HCT116 (cell line): ENCODE measurements around the gene TMEM182. TPM values are rescaled to one million over a fixed set of nuclear protein-coding genes. Genes with fewer than 3 reads are reported as not detected.

Source experiments
- ATAC-seq: fragments of 200-7000 bp; cut with Tn5 transposase; 2 replicates; pipeline ENCODE4 v1.9.1; 2020; ENCODE audit warnings: mild to moderate bottlenecking, moderate library complexity
- BruUV-seq: library from RNA; stranded (reverse); fragments of 400-500 nt; replicated peaks from 2 replicates; lab custom pipeline; 2021; lab: Mats Ljungman, UMichigan
- CTCF ChIA-PET: fragments of 300-600 bp; sonication (Branson Sonifier 250); formaldehyde crosslinking; loops from one replicate; lab custom pipeline; 2021; ENCODE audit warnings: antibody characterized with exemption; lab: Charles Lee
- POLR2A ChIA-PET: fragments of 300-600, 350-600 bp; sonication (Branson Sonifier 250); formaldehyde crosslinking; loops from one replicate; lab custom pipeline; 2021; ENCODE audit warnings: antibody characterized with exemption; lab: Charles Lee
- RAD21 ChIA-PET, 2 experiments: fragments of 300-600 bp; sonication (Branson Sonifier 250); formaldehyde crosslinking; loops; one replicate each; lab custom pipeline; 2023; ENCODE audit warnings: low total read pairs in 2 of 2; ENCODE audit not compliant: uncharacterized antibody in 2 of 2, unreplicated experiment in 2 of 2, low non-redundant PET in 1 of 2; lab: Charles Lee
- DNase-seq: peaks from one replicate; pipeline ENCODE4 v3.0.0-alpha.2; 2010; ENCODE audit warnings: low read depth, low spot score
- H2AFZ ChIP-seq: fragments of 200-600 bp; shearing (Covaris generic), sonication (generic); 2 replicates; pipeline ENCODE4 v1.6.1; 2017; ENCODE audit warnings: low read depth, mixed run types, mixed read lengths, antibody characterized with exemption, low read length; ENCODE audit not compliant: poor library complexity, severe bottlenecking
- H3K27ac ChIP-seq: 2 replicates; pipeline ENCODE4 v1.5.1; 2012; ENCODE audit warnings: low read depth, low read length
- H3K27me3 ChIP-seq: fragments of 200-600 bp; sonication (generic); 2 replicates; pipeline ENCODE4 v1.6.1; 2016; ENCODE audit warnings: mixed run types, low read length, mixed read lengths; ENCODE audit not compliant: insufficient read depth
- H3K36me3 ChIP-seq, 2 experiments: fragments of 200-500 bp in 1 of 2; fragments of 200-600 bp in 1 of 2; sonication (Bioruptor generic) in 1 of 2; sonication (generic) in 1 of 2; 2 replicates each; pipeline versions ENCODE4 v1.5.1 to v1.6.1; 2014 to 2016; ENCODE audit warnings: low read length in 2 of 2, inconsistent platforms in 1 of 2, mixed read lengths in 1 of 2, mixed run types in 1 of 2; ENCODE audit not compliant: insufficient read depth in 2 of 2, control insufficient read depth in 1 of 2
- H3K4me1 ChIP-seq, 2 experiments: fragments of 200-600 bp in 1 of 2; sonication (generic) in 1 of 2; 2 replicates each; pipeline versions ENCODE4 v1.5.1 to v1.6.1; 2012 to 2017; ENCODE audit warnings: low read length in 2 of 2, inconsistent platforms in 1 of 2, mild to moderate bottlenecking in 1 of 2, mixed read lengths in 1 of 2, mixed run types in 1 of 2, moderate library complexity in 1 of 2; ENCODE audit not compliant: insufficient read depth in 2 of 2, control insufficient read depth in 1 of 2
- H3K4me2 ChIP-seq: fragments of 200-600 bp; sonication (generic); 2 replicates; pipeline ENCODE4 v1.6.1; 2017; ENCODE audit warnings: mixed run types, low read length, mixed read lengths
- H3K4me3 ChIP-seq, 2 experiments: fragments of 200-600 bp in 1 of 2; sonication (generic) in 1 of 2; replicated peaks in 1 of 2; 2 replicates each; pipeline ENCODE4 v1.5.1; 2011 to 2016; ENCODE audit warnings: low read length in 2 of 2, control low read depth in 1 of 2, low read depth in 1 of 2, mild to moderate bottlenecking in 1 of 2, mixed read lengths in 1 of 2, mixed run types in 1 of 2
- H3K79me2 ChIP-seq: fragments of 200-600 bp; sonication (generic); 2 replicates; pipeline ENCODE4 v1.6.1; 2017; ENCODE audit warnings: mild to moderate bottlenecking, mixed run types, low read length, moderate library complexity, mixed read lengths; ENCODE audit not compliant: insufficient read depth
- H3K9ac ChIP-seq: fragments of 200-600 bp; sonication (generic); 2 replicates; pipeline ENCODE4 v1.6.1; 2016; ENCODE audit warnings: low read length, mixed read lengths
- H3K9me2 ChIP-seq: fragments of 200-600 bp; sonication (generic), shearing (Covaris generic); 2 replicates; pipeline ENCODE4 v1.6.1; 2017; ENCODE audit warnings: mixed run types, mild to moderate bottlenecking, moderate library complexity; ENCODE audit not compliant: insufficient read depth
- H3K9me3 ChIP-seq, 2 experiments: fragments of 200-500 bp in 1 of 2; fragments of 200-600 bp in 1 of 2; sonication (Bioruptor generic) in 1 of 2; sonication (generic) in 1 of 2; 2 replicates each; pipeline ENCODE4 v1.6.1; 2014 to 2017; ENCODE audit warnings: low read length in 2 of 2, mixed read lengths in 2 of 2, inconsistent platforms in 1 of 2, low read depth in 1 of 2, mild to moderate bottlenecking in 1 of 2, mixed run types in 1 of 2, moderate library complexity in 1 of 2; ENCODE audit not compliant: control insufficient read depth in 1 of 2, insufficient read depth in 1 of 2
- H4K20me1 ChIP-seq: fragments of 200-600 bp; sonication (generic), shearing (Covaris generic); 2 replicates; pipeline ENCODE4 v1.6.1; 2017; ENCODE audit warnings: mixed run types, mild to moderate bottlenecking, moderate library complexity; ENCODE audit not compliant: insufficient read depth
- EGR1 ChIP-seq: IDR thresholded peaks from 2 replicates; pipeline ENCODE4 v1.6.1; 2012; ENCODE audit warnings: low read depth
- JUND ChIP-seq: IDR thresholded peaks from 2 replicates; pipeline ENCODE4 v1.6.1; 2012
- POLR2AphosphoS5 ChIP-seq: IDR thresholded peaks from 2 replicates; pipeline ENCODE4 v1.6.1; 2011; ENCODE audit warnings: mild to moderate bottlenecking, low read depth, low read length, moderate library complexity
- SIN3A ChIP-seq: IDR thresholded peaks from 2 replicates; pipeline ENCODE4 v1.6.1; 2012; ENCODE audit warnings: low read depth
- SP1 ChIP-seq: IDR thresholded peaks from 2 replicates; pipeline ENCODE4 v1.6.1; 2012; ENCODE audit warnings: low read depth
- SRF ChIP-seq: IDR thresholded peaks from 2 replicates; pipeline ENCODE4 v1.6.1; 2012; ENCODE audit warnings: low read depth
- TCF7L2 ChIP-seq: IDR thresholded peaks from 2 replicates; pipeline ENCODE4 v1.7.0; 2011; ENCODE audit warnings: borderline replicate concordance, inconsistent platforms; ENCODE audit not compliant: insufficient read depth, insufficient read length; ENCODE audit errors: extremely low read depth
- YY1 ChIP-seq: IDR thresholded peaks from 2 replicates; pipeline ENCODE4 v1.6.1; 2011; ENCODE audit warnings: low read length, low read depth, moderate library complexity, mild to moderate bottlenecking; ENCODE audit not compliant: insufficient replicate concordance; ENCODE audit errors: extremely low read depth
- ZFX ChIP-seq: fragments of 450-650 bp; IDR thresholded peaks from 2 replicates; pipeline ENCODE4 v1.6.1; 2017
- ZNF274 ChIP-seq: fragments of 200-500 bp; sonication (Bioruptor generic); IDR thresholded peaks from 2 replicates; pipeline ENCODE4 v1.6.1; 2014; ENCODE audit warnings: mild to moderate bottlenecking, low read depth, low read length, inconsistent platforms
- intact Hi-C: fragments of 100-400 bp; cut with micrococcal nuclease; formaldehyde crosslinking; loops from 2 replicates; pipeline ENCODE4 v1.10.0; 2022
- total RNA-seq: library from RNA; stranded (reverse); gene quantifications from one replicate; pipeline ENCODE4 v1.2.1, GENCODE V29; 2021; ENCODE audit not compliant: unreplicated experiment
- TF ChIP-seq, protein P1 (sequence below): IDR thresholded peaks from 2 replicates; pipeline ENCODE4 v1.6.1; 2012; ENCODE audit warnings: low read depth

The TMEM182 gene
- total RNA-seq, 1 experiment from 2014 or later, result 8.4 TPM

DNA sequence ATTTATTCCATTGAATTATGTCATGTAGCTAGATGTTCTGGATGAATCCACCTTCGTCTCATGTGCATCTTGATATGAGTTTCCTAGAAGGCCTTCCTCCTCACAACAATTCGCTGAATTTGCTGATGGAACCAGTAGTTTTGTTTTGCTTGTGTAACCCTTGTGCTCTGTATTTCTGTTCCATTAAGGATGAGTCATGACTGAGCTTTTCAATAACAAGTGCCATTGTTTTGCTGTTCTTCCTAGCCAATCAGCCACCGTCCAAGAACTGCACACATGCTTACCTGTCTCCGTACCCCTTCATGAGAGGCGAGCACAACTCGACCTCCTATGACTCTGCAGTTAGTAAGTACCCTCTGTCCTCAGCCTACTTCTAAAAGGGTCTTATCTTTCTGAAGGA lies 2.3 kb downstream of the TMEM182 start:
- H3K4me2 ChIP-seq, result no peak overlapping the region
- H3K79me2 ChIP-seq, result no peaks in the 10 kb centered on the region
- H4K20me1 ChIP-seq, result no peaks in the 10 kb centered on the region; the same call in 1 of the 2 replicates
- POLR2A ChIA-PET, result no interaction called here
- H3K9ac ChIP-seq, result no peak overlapping the region
- CTCF ChIA-PET, result interaction anchor here (6.4 kb wide), 1 partner anchor 10 kb away, joined by 51 read pairs; no protein-coding TSS in a partner anchor
- RAD21 ChIA-PET, result no interaction called here
- H2AFZ ChIP-seq, result no peak overlapping the region
- no peak for TF ChIP-seq TCF7L2
- TF ChIP-seq, protein P1, sequence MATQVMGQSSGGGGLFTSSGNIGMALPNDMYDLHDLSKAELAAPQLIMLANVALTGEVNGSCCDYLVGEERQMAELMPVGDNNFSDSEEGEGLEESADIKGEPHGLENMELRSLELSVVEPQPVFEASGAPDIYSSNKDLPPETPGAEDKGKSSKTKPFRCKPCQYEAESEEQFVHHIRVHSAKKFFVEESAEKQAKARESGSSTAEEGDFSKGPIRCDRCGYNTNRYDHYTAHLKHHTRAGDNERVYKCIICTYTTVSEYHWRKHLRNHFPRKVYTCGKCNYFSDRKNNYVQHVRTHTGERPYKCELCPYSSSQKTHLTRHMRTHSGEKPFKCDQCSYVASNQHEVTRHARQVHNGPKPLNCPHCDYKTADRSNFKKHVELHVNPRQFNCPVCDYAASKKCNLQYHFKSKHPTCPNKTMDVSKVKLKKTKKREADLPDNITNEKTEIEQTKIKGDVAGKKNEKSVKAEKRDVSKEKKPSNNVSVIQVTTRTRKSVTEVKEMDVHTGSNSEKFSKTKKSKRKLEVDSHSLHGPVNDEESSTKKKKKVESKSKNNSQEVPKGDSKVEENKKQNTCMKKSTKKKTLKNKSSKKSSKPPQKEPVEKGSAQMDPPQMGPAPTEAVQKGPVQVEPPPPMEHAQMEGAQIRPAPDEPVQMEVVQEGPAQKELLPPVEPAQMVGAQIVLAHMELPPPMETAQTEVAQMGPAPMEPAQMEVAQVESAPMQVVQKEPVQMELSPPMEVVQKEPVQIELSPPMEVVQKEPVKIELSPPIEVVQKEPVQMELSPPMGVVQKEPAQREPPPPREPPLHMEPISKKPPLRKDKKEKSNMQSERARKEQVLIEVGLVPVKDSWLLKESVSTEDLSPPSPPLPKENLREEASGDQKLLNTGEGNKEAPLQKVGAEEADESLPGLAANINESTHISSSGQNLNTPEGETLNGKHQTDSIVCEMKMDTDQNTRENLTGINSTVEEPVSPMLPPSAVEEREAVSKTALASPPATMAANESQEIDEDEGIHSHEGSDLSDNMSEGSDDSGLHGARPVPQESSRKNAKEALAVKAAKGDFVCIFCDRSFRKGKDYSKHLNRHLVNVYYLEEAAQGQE, result no peak
- no peak for TF ChIP-seq SRF
- no peak for TF ChIP-seq SP1
- no peak for TF ChIP-seq ZFX
- TF ChIP-seq SIN3A, result no peak
- no peak for TF ChIP-seq POLR2AphosphoS5
- no peak for TF ChIP-seq JUND
- no peak for TF ChIP-seq EGR1
- TF ChIP-seq ZNF274, result no peak
- TF ChIP-seq YY1, result no peak
- no peaks in the 10 kb centered on the region for H3K9me2 ChIP-seq
- H3K4me1 ChIP-seq, result no peaks in the 10 kb centered on the region
- no peaks in the 10 kb centered on the region for H3K27me3 ChIP-seq
- DNase-seq (no peak), ATAC-seq (no peak)
- no peak overlapping the region for H3K4me3 ChIP-seq
- H3K9me3 ChIP-seq, result no peaks in the 10 kb centered on the region
- H3K27ac ChIP-seq, result no peak overlapping the region
- BruUV-seq, result no TSS peak
- no peaks in the 10 kb centered on the region; a peak in 1 of 4 replicates for H3K36me3 ChIP-seq
- intact Hi-C loops, result no loop called here
